ENCODE results near the gene ZNF618.

Gene ZNF618, protein sequence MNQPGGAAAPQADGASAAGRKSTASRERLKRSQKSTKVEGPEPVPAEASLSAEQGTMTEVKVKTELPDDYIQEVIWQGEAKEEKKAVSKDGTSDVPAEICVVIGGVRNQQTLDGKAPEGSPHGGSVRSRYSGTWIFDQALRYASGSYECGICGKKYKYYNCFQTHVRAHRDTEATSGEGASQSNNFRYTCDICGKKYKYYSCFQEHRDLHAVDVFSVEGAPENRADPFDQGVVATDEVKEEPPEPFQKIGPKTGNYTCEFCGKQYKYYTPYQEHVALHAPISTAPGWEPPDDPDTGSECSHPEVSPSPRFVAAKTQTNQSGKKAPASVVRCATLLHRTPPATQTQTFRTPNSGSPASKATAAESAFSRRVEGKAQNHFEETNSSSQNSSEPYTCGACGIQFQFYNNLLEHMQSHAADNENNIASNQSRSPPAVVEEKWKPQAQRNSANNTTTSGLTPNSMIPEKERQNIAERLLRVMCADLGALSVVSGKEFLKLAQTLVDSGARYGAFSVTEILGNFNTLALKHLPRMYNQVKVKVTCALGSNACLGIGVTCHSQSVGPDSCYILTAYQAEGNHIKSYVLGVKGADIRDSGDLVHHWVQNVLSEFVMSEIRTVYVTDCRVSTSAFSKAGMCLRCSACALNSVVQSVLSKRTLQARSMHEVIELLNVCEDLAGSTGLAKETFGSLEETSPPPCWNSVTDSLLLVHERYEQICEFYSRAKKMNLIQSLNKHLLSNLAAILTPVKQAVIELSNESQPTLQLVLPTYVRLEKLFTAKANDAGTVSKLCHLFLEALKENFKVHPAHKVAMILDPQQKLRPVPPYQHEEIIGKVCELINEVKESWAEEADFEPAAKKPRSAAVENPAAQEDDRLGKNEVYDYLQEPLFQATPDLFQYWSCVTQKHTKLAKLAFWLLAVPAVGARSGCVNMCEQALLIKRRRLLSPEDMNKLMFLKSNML

DNA sequence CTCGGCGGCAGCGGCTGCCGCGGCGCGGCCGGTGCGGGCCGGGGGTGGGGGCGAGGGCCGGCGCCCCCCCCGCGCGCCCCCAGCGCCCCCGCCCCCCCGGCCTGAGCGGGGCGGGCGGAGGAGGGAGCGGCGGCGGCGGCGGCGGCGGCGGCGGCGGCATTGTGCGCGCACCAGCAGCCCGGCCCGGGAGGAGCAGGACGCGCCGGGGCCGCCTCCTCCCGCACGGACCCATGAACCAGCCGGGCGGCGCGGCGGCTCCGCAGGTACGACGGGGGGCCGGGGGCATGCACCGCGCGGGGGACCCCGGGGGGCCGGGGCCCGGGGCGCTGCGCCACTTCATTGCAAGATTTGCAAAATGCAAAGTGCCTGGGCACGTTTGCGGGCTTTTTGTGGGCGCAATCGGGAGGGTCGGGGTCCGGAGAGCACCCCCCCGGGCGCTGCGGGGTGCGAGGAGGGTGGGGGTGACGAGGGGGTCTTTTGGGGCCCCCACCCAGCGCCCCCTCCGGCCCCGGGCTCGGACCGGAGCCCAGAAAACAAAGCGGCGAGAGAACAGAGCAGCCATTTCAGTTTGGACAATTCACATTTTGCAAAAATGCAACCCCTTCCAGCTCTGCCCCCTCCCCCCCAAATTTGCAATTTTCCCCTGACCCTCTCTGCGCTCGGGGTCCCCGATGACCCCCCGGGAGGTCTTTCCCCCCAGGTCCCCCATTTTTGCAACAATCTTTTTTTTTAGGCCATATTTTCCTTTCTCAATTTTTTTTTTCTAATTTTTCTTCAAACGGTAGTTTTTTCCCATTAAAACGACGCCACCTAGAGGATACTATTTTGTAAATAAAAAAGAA lies at the start of gene ZNF618:
Gene ZNF618, plus strand, starts transcription at position 159 of the 842 bp plus-strand sequence. Its CDS starts 72 bp downstream, at position 231.
- no peak for DNase-seq (ENCODE audit: low read depth)

DNA sequence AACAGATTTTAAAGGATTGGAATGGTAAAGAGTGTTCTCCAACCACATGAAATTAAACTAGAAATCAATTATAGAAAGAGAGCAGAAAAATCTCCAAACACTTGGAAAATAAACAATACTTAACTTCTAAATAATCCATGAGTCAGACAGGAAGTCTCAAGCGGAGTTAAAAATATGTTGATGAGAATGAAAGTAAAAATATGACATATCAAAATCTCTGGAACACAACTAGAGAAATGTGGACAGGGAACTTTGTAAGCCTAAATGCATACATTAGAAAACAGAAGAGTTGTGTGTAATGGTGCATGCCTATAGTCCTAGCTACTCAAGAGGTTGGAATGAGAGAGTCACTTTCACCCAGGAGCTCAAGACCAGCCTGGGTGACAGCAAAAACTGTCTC lies 47.9 kb upstream of the ZNF618 start:
- DNase-seq (ENCODE audit: low read depth) = no peak

DNA sequence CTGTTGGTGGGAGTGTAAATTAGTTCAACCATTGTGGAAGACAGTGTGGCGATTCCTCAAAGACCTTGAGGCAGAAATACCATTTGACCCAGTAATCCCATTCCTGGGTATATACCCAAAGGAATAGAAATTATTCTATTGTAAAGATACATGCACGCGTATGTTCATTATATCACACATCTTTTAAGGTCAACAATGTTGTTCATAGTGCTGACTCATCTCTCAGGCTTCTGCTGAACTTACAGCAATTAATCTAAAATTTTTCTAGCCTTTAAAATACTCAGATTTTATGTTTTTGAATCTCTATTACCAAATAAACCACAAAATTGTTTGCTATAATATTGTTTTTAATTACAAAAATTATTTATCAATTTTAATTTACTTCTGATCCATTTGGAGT lies 38.8 kb upstream of the ZNF618 start:
- no peak for DNase-seq (ENCODE audit: low read depth)

DNA sequence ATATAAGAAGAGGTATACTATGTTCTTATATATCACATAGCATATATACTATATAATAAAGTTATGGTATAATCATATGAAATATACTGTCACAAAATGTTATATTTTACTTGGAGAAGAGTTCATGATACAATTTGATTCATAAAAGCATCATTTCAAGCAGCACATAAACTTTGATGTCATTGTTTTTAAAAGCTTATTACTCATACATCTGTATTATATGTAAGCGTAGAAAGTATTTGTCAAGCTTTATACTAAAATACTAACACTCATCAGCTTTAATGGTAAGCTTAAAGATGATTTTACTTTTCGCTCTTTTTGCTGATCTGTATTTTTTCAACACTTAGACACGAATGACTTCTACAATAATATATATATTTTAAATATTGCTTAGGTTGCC lies 34.0 kb upstream of the ZNF618 start:
- DNase-seq (ENCODE audit: low read depth) = no peak

DNA sequence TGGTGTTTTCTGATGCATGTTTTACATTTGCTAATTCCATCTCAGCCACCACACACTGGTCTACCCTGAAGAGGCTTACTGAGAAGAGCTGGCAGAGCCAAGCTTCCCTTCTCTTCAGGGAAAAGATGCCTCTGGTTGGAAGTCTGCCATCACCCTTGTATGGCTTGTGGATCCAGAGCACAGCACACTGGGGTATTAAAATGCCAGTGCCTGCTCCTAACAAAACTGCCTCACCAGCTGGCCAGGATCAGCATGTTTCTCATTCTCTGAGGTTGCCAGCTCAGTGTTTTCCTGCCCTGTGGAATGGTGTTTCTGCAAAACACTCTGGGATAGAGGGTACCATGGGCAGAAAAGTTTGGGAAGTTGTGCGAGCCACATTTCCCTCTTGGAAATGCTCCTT lies 31.6 kb upstream of the ZNF618 start:
- no peak for DNase-seq (ENCODE audit: low read depth)

DNA sequence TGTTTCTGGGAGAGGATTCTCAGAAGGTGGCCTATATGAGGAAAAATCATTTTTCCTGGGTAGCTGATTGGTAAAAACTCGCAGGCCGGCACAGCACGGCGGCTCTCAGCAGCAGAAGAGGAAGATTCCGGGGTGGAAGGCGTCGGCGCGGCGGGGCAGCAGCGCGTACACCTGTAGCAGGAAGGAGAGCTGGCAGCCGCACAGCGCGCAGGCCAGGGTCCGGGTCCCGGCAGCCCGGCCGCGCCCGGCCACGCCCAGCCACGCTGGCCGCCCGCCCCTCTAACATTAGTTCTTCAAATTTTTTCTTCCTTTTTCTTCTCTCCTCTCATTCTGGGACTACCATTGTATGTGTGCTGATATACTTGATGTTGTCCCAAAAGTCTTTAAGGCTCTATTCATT lies 24.8 kb upstream of the ZNF618 start:
- no peak for DNase-seq (ENCODE audit: low read depth)

DNA sequence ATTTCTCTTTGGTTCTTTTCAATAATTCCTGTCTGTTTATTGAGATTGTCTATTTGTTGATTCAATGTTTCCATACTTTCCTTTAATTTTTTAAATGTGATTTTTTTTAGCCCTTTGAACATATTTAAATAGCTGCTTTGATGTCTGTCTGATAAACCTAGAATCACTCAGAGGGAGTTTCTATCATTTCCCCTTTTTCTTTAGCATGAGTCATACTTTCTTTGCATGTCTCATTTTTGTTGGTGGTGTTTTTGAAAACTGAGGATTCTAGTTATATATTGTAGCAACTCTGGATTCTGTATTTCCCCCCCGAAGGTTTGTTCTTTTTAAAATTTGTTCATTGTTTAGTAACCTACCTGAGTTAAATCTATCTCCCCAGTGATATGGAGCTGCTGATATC lies 24.2 kb upstream of the ZNF618 start:
- no peak for DNase-seq (ENCODE audit: low read depth)

DNA sequence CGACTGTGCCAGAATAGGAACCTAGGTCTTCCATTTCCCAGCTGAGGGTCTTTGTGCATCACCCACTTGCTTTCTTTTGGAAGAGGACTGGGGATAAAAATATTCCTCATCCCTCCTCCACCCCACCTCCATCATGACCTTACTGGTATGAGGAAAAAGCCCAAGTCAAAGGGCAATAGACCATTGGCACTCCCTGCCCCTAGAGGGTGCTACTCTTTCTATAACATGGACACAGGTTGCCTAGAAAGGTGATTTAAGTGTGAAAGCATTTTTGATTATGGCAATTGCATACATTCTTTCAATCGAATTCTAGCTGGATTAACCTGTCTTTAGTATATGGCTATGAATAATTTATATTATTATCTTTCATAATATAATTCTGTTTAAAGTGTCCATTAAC lies 22.8 kb upstream of the ZNF618 start:
- DNase-seq (ENCODE audit: low read depth) = no peak

DNA sequence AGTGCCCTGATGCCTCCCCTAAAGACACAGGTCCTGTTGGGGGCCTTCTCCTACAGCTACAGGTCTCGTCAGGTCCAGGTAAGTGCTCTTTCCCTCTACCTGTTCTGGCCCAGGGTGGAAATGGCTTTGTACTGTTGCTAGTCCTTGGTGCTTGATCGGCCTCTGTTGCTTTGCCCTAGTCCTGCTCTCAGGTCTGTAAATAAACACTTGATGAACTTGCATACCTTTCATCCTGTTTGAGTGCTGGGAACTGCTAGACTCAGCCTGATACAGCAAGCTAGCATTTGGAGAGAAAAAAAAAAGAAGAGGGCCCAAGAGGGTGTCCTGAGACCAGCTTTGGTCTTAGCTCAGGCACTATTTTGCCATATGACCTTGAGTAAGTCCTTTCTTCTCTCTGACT lies 21.8 kb upstream of the ZNF618 start:
- no peak for DNase-seq (ENCODE audit: low read depth)

DNA sequence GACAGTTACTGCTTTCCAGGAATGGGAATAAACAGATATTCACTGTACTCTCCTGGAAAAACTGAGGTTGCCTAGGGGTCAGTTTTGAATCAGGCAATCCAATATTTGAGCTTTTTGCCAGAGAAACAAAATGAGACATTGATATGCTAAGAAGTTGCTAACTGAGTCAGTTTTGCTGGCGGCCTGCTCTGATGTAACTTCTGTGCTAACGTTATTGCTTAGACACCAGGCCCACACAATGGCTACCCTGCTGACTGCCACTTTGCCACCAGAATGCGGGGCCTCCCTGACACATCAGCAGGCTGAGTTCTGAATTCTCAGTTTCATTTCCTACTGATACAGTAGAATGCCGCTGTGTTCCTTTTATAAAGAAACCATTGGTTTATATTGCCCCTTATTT lies 18.2 kb upstream of the ZNF618 start:
- no peak for DNase-seq (ENCODE audit: low read depth)

DNA sequence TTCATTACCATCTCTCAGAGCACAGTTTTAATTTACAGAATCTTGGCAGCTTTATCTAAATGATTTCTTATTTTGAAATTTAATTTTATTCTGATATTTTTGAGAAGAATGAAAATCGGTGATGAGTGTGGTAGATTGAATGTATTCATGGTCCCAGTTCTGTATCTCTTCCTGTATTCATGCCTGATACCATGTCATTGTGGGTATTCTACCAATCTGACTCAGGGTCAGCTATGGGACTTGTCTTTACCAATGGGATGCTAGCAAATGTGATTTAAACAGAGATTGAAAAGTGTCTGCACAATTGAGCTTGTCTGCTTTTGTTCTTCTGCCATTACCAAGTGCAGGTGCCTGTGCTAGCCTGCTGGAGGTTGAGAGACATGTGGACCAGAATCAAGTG lies 17.8 kb upstream of the ZNF618 start:
- no peak for DNase-seq (ENCODE audit: low read depth)

DNA sequence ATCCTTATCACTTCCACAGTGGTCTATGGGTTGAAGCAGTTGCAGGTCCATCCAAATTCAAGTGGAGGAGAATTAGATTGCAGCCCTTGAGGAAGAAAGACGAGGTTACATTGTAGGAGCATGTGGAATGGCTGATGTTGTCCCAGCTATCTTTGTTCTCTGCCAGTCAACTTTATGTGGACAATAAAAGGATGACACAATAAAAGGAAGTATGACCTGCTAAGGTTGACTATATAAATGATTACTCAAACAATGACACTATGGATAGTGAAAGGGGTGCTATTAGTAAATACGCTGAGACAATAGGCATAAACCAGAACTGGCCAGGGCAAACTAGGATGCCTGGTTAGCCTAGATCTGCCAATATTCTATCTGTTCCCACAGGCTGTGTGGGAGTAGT lies 12.8 kb upstream of the ZNF618 start:
- DNase-seq (ENCODE audit: low read depth) = no peak

DNA sequence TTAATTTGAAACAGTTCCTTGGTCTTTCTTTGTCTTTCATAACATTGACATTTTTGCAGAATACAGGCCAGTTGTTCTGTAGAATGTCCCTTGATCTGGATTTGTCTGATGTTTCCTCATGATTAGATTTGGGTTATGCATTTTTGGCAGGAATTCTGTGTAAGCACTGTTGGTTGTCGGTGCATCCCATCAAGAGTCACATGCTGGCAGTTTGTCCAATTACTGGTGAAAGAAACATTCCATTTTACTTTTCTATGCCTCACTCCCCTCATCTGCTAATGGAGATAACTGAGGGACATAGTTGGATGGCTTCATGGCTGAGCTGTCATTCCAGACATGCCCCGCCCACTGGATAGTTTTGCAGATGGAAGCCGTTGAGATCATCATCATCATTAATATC lies 7.6 kb upstream of the ZNF618 start:
- DNase-seq (ENCODE audit: low read depth) = no peak

DNA sequence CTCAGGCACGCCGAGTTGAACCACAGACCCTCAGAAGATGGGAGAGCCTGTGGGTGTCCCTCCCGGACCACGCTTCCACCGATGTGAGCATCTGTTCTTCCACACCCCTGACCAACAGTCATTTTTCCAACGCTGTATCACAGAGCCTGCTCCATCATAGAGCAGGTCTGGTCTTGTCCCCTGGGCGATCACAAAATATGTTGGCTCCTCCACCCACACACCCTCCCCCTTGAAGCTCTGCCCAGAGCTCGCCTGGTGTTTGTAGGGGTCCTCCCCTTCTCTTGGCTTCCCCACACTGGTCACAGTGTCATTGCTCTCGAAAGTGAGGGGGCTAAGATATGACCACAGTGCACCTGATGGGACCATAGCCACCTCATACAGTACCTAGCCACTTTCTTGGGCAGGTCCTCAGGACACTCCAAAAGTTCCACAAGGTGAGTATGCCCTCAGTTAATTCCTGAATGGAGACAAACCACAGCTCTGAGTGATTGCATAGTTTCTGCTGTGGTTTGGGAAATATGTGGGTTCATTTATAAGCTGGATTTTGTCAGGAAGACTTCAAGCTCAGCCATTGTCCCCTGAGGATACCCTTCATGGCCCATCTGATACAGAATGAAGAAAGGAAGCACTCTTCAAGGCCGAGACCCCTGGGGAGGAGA lies 3.5 kb upstream of the ZNF618 start:
- no peak for DNase-seq (ENCODE audit: low read depth)

DNA sequence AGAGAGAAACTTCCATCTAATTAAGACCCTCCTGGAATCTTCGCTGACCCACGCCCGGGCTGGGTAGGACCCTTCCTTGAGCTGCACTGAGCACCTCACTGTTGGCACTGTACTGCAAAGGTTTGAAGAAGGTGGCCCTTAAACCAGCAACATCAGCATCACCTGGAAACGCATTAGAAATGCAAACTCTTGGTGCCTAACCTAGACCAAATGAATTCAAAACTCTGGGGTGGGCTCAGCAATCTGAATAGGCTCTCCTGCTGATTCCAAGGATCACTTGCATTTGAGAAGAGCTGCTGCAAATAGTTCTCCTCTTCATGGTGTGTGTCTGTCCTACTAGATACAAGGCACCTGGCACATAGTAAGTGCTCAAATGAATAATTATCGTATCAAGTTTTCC lies 2.7 kb upstream of the ZNF618 start:
- no peak for DNase-seq (ENCODE audit: low read depth)

DNA sequence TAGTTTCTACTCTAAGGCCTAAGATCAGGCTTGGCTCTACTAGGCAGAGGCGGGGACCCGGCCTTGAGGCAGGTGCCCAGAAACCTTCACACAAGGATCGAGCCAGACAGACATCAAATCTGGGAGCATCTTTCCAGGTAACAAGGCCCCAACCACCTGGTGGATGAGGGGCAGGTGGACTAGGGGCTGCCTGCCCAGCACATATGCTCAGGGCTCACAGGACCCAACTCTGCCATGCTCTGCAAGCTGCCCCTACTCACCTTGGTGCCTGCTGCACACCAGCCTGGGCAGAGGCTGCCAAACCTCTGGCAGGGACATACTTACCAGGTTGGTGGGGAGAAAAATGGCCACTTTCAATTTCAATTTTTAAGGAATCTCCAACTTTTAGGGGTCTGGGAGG lies 2.2 kb upstream of the ZNF618 start:
- DNase-seq (ENCODE audit: low read depth) = no peak

DNA sequence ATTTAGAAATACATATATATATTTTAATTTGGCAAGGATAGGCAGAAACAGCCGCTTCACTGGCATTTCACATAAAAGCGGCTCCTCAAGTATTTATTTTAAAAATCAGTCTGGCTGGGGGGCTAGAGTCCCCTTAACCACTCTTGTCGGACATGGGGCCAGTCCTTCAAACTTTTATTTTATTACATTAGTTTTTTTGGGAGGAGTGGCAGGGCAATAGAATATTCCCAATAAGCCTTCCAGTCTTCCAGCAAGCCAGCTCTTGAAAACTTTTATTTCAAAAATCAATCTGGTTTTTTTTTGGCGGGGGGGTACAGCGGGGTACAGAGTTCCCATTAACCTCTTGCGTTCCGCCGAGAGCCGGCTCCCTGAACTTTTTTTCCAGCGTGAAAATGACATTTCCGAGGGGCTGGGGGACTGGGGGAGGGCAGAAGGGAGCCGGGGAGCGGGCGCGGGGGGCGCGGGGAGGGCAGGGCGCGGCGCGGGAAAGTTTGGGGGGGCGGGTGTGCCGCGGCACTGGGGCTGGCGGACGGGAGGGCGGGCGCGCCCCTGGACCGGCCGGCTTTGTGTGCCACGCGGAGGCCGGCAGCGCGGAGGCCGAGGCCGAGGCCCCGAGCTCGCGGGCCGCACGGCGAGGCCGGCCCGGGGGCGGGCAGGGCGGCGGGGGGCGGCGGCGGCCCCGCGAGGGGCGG lies 504 bp upstream of the ZNF618 start:
- no peak for DNase-seq (ENCODE audit: low read depth)

DNA sequence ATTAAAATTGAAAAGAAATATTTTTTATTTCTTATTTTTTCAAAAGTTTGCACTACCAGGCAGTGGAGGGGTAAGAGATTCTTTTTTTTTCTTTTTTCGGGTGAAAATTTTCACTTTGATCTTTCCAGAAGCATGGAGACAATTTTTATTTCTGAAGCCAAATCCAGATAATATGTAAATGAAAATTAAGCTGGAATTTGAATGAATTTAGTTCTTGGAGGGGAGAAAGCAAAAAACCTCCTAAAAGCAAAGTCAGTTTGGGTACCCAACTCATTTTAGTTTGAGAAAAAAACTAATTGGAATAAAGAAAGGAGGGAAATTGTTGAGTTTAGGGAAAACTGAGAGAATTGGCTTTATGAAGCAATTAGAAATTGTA lies 872 bp downstream of the ZNF618 start:
- no peak for DNase-seq (ENCODE audit: low read depth)

DNA sequence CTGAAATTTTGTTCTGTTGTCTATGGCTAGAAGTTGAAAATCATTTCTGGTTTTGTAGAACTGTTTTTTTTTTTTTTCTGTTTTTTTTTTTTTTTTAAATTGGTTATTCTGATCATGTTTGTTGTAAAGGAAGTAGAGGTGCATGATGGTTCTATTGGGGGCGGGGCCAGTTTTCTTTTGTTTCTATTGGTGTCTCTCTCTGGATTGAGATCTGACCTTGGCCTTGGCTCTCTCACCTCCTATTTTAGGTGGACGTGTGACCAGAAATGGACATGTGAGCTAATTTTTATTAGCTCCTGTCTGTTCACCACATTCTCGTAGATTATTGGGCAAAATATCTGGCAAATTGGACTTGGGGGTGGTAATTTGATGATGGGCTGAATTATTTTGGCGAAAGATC lies 3.2 kb downstream of the ZNF618 start:
- DNase-seq (ENCODE audit: low read depth) = no peak

DNA sequence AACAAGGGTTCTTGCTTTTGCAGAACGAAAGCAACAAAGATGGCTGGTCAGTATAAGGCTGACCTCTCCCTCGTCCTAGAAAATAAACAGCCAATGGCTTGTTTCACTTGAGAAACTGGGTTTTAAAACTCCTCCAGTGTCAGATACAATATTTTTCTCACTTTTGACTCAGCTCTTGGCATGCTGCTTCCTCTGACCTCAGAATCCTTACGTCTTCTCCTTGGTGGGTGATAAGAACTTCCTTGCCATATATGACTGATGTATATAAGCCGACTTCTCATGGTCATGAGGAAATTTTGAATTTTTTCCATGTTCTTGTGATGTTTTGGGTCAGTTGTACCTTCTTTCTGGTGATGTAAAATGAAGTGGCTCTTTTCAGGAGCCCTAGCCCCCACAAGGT lies 3.8 kb downstream of the ZNF618 start:
- DNase-seq (ENCODE audit: low read depth) = no peak

DNA sequence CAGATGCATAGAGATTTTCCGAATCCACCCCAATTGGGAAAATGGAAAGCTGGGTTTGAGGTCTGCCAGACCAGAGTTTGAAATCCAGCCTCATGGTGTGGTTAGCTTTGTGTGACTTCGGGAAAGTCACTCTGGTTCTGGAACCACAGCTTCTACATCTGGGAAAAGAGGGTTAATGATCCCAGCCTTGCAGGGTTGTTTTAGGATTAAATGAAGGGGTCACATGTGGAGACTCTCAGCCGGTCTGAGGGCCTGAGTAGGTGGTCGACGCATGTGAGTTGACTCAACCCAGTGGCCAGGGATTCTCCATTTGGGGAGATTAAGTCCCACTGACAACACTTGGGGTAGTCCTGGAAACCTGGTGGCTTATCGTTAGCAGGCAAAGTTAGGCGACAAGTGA lies 6.1 kb downstream of the ZNF618 start:
- DNase-seq (ENCODE audit: low read depth) = no peak

Data from activated gamma-delta T cell treated with anti-CD3 and anti-CD28 coated beads, Interleukin-2, amount 50 U/mL, for 16 hours (primary cell).